Fibroblast of peridontal ligament (primary cell): ENCODE results near the gene CROCC2.

ENCODE experiments used
- DNase-seq: peaks from one replicate; pipeline ENCODE4 v3.0.0-alpha.2; 2010; ENCODE audit errors: extremely low read depth

Gene CROCC2

DNA sequence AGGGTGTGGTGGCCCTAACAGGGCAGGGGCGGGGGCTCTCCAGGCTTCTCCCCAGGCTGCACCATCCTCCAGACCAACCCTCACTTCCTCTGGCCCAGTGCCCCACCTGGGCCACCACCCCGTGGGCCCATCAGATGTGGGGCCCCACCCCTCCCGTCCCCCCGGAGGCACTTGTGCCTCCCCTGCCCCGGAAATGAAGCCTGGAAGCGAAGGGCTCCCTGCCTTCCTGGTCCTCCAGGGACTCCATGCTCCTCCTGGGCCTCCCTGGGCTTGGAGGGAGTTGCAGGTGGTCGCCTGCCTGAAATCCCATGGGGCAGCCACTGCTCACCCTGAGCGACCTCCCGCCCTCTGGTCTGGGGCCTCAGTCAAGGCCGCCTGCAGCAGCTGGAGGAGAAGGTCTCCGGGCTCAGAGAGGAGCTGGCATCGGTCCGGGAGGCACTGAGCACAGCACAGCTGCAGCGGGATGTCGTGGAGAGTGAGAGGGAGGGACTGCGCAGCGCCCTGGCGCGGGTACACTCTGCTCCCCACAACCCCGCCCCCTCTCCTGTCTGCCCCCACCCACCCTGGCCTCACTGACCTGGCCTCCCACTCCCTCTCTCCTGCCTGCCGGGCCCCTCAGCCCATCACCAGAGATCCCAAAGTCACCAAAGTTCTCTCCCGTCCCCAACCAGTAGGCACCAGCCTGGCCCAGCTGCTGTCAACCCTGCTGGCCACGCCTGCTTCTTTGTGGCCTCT is 28.0 kb downstream of the CROCC2 start:
- no peak for DNase-seq

DNA sequence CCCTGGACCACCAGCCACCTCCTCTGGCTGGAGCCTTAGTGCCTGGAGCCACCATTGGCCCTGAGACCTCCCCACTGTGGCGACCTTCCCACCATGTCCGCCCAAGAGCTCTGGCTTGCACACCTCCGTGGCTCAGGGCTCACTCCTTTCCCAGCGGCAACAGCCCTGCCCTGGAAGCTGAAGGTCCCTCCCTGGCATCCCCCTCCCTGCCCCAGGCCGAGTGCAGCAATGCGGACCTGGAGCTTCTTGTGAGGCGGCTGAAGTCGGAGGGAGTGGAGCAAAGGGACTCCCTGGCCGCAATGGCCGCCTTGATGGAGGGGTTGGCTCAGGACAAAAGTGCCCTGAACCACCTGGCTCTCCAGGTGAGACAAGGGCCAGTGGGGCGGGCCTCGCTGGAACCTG is 28.6 kb downstream of the CROCC2 start:
- DNase-seq: no peak

DNA sequence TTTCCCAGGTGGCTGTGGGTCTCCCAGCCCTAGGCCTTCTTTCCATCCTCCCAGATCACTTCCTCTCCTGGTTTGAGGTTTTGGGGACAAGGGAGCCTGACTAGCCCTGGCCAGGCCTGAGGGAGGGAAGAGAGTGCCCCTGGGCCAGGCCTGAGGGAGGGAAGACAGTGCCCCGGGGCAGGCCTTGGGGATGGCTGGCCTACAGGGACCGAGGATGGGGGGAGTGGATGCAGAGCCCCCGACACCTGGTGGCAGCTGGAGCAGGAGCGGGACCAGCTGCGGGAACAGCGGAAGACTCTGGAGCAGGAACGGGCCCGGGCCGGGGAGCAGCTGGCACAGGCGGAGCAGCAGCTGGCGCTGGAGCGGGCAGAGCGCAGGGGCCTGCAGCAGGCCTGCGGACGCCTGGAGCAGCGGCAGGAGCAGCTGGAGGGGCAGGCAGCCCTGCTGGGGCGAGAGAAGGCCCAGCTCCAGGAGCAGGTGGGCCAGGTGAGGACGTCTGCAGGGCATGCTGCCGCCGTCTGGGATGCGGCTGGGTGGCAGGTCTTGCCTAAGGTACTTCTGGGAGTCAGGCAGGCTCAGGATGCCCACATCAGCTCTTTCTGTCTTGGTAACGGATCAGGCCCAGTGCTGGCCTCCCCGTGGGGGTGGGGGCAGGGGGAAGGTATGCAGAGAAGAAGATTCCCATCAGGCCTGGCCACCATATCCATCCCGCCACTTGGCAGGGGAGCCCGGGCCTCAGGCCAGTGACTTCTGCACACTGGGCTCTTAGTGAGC is 29.2 kb downstream of the CROCC2 start:
- no peak for DNase-seq

DNA sequence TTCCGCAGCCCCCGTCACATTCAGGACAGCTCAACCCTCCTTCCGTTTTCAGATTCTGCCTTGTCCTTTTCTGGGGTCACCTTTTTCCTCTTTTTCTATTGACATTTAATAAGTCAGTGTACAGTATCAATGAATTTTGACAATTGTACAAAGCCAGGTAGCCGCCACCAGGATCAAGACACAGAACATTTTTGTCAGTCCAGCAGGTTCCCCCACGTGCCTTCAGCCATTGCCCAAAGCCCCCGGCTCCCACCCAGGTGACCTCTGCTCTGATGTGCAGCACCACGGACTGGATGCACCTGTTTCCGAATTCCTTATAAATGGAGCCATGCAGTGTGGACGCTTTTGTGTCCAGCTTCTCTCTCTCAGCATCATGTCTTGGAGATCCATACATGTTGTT is 30.0 kb downstream of the CROCC2 start:
- no peak for DNase-seq

DNA sequence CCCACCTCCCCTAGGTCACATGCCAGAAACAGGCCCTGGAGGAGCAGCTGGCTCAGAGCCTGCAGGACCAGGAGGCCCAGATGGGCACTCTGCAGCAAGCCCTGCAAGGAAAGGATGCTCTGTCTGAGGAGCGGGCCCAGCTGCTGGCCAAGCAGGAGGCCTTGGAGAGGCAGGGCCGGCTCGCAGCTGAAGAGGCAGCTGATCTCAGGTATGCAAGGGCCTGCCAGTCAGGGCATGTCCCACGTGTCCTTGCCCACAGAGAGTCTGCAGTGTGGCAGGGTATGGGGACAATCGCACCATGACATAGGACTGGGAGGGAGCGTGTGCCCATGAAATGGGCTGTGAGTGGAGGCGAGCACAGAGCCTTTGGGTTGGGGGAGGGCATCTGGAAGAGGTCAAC is 39.9 kb downstream of the CROCC2 start:
- DNase-seq: no peak

DNA sequence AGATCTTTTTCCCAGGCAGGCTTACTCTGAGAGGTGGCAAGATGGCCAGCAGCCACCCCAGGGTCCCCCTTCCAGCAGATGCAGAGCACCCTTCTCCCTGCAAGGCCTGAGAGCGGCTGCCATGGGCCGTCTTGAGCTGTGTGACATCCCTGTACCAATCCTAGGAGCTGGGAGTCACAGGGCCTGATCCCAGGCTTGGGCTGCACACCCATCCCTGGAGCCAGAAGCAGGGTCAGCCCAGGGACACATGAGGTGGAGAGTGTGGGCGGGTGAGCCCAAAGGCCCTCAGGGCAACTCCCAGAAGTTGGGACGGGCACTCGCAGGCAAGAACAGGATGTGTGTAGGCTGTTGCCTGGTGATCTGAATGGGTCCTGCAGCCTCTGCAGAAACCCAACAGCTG is 40.5 kb downstream of the CROCC2 start:
- no peak for DNase-seq

DNA sequence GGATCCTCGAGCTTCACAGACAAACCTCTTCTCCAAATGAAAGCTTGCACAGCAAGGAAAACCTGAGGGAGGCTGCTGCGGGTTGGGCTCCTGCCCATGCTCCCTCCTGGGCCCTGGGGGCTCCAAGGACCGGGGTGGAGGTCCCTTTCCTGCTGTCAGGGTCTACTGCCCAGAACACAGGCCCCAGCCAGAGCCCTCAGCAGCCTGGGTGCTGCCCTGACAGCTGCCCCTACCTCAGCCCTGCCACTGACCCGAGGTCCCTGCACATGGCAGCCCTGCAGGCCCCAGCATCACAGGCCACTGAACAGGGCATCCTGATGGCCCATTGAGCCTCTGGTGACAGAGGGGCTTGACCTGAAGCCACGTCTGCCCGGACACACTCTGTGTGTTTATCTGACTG is 41.0 kb downstream of the CROCC2 start:
- DNase-seq: no peak

DNA sequence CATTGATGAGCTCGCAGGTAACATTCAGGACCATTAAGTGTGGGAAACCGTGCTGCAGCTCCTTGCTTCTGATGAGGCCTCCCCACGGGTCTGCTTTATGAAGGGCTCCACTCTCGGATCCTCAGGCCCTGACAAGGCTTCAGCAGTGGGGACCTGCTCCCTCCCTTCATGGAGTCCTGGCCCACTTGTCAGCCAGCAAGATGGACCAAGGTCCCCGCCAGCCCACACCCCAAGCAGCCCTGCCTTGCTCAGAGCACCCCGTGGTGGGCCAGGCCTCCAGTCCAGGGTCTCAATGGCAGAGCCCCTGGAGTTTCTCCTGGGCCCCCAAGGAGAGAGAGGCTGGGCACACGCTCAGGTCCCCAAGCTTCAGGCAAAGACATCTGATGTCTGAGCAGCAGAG is 41.5 kb downstream of the CROCC2 start:
- DNase-seq: no peak

DNA sequence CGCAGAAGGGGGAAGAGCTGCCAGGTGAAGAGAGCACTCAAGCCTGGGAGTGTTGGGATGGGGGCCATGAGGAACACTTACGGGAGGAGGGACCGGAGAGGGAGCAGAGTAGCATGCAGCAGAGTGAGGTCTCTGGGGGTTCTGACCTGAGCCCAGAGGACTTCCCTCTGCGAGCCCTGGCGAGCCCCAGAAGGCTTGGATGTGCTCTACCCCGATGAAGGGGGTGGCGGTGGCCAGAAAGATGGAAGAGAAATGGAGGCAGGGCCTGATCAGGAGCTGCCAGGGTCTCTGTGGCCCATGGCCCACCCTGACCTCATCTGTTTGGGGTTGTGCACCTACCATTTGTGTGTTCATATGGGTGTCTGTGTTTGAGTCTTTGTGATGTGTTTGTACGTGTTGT is 42.0 kb downstream of the CROCC2 start:
- no peak for DNase-seq

DNA sequence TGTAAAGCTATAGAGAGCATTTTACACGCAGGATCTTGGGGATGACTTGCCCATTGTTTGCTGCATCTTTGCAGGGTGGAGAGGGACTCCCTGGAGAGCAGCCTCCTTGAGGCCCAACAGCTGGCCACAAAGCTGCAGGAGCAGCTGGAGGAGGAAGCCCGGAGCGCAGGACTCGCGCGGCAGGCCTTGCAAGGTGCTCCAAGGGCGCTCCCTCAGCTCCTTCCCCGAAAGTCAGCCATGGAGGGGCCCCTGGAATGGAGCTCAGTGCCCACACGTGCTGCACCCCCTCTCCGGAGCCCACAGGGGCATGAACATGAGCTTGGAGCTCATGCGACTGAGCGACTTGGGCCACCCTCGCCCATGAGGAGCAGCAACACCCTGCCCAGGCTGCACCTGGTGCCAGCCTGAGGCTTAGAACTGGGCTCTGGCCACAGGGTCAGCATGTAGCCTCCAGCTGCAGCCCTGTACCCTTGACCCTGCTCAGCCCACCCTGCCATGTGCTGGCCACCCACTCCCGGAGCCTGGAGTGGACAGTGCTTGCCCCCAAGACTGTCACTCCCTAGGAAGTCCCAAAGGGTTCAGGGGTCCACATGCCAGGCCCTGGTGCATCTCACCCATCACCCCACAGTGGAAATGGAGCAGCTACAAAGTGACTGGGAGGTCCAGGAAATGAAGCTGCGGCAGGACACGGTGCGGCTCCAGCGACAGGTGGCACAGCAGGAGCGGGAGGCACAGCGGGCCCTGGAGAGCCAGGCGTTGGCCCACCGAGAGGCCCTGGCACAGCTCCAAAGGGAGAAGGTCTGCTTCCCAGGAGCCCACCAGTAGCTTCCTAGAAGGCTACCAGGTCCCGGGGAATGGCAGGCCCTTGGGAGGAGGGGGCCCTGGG is 43.0 kb downstream of the CROCC2 start:
- DNase-seq: no peak

DNA sequence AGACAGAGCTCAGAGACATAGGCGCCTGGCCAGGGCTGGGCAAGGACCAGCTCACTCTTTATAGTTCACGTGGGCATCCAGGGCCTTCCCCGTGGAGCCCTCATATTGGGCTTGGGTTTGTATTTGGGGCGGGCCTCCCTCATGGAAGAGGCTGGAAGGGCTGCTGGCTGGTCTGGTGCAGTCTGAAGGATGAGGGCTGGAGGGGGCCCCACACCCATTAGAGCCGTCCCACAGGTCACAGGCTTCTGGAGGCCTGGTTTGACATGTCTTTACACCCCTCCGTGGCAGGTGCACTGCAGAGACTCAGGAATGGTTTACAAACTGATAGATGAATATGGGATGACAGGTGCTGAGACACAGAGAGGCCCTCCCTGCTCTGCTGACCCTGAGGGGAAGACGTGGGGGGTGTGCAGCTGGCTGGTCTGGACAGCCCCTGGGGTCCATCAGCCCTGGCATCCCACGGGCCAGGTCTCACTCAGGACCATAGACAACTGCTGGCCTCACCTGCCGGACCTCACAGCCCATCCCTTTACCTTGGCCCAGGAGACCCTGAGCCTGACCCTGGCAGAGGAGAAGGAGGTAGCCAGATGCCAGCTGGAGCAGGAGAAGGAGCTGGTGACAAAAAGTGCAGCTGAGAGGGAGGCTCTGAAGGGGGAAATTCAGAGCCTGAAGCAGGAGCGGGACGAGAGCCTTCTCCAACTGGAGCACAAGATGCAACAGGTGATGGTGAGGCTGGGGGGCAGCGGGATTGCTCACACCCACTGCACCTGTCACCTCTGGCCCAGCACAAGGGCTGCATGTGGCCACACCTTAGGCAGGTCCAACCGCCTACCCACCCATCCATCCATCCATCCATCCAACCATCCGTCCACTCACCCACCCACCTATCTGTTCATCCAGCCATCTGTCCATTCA is 43.9 kb downstream of the CROCC2 start:
- DNase-seq: no peak

DNA sequence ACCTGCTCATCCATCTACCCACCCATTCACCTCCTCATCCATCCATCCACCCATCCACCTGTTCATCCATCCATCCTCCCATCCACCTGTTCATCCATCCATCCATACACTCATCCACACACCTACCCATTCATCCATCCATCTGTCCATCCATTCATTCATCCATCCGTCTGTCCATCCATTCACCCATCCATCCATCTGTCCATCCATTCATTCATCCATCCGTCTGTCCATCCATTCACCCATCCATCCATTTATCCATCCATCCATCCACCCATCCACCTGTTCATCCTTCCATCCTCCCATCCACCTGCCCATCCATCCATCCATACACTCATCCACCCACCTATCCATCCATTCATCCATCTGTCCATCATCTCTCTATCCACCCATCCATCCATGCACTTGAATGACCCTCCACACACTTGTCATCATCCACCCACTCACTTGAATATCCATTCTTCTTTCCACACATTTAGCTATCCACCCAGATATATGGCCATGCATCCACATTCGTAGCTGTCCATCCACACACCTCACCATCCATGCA is 45.0 kb downstream of the CROCC2 start:
- no peak for DNase-seq

DNA sequence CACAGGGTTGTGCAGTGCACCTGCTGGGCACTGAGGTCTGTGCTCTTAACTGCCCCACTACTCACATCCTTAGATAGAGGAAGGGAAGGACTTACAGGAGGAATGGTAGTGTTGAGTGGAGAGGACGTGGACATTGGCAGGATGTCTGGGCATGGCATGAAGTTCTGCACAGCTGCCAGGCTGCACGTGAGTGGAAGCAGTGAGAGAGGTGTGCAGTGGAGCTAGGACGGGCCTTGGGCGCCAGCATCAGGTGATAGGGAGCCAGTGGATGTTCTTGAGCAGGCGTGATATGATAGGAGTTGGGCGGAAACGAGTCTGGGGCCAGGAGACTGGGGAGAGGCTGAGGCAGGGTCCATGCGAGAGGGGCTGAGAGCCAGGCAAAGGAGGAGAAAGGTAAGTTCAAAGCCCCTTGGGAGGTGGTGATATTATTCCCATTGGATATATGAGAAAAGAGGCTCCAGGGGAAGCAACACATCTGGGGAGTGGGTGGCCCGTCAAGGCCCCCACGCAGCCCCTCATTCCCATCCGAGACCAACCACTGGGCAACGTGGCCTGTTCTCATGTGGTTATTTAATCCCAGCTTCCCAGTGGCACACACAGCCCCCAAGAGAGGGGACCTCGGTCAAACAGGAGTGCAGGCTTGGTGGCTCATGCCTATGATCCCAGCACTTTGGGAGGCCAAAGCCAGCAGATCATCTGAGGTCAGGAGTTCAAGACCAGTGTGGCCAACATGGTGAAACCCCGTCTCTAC is 46.5 kb downstream of the CROCC2 start:
- DNase-seq: no peak

DNA sequence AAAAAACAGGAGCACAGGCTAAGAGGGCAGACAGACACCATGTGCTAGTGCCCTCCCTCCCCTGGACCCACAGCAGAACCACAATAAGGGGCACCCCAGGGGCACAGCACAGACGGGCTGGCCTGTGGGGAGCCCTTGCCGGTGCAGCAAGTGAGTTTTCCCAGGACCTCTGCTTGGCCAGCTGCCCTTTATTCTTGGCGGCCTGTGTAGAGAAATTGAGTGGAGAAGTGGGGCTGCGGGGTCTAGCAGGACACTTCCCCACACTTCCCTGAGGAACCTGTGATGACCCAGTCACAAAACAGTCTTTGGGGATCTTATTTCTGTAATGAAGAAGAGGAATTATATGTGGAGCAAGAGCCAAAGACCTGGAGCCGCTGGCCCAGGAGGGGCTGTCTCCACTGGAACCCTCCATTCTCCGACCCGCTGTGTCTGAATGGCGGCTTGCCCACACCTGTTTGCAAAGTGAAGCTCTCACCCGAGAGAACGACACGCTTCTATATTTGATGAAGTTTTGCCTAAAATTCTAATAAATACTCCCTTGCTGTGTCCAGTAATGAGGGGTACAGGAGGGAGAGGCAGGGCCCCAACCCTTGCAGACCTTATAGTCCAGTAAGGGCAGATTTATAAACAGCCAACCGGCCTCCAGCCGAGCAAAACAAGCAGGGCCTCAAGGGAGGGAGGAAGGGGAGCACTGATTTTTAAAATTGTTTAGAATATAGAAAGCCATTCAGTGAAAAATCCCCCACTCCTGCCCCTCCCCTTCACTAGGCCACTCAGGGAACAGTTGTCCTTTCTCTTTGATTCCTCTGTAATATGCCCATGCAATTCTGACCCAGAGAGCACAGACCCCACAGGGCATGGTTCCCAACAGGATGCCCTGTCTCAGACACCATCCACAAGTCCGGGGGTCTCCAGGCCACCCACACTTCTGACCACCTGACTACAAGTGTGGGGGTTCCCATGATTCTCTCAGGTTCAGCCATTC is 47.6 kb downstream of the CROCC2 start:
- DNase-seq: no peak

DNA sequence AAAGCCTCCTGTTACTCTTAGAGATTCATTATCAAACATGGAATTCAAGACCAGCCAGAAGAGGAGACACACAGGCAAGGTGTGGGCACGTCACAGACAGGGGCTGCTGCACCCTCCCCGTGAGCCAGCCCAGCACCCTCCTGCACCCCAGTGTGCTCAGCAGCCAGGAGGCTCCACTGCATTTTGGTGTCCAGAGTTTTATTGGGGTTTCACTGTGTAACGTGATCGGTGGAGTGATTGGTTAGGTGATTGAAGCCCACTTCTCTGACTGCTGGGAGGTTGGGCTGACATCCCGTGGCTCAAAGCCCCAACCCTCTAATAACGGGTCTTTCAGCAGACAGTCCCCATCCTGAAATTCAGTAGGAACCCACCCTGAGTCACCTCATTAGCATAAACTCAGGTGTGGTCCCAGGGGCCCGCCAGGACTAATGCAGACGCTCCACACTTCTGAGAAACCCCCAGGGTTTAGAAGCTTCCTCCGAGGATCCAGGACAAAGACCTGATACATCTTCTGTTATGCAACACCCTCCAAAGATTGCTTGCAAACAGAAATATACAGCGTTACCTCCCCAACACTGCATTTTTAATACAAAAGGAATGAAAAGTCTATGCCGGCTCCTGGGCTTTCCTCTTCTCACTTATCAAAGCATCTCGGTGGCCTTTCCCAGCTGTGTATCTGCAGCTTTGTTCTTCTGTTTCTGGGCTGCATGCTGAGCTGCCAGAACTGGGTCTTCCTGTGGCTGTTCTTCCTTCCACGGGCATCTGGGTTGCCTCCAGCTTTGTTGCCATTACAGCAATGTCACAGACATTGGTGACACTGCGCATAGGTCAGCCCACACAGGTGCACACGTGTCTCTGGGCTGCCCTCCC is 48.5 kb downstream of the CROCC2 start:
- DNase-seq: no peak

DNA sequence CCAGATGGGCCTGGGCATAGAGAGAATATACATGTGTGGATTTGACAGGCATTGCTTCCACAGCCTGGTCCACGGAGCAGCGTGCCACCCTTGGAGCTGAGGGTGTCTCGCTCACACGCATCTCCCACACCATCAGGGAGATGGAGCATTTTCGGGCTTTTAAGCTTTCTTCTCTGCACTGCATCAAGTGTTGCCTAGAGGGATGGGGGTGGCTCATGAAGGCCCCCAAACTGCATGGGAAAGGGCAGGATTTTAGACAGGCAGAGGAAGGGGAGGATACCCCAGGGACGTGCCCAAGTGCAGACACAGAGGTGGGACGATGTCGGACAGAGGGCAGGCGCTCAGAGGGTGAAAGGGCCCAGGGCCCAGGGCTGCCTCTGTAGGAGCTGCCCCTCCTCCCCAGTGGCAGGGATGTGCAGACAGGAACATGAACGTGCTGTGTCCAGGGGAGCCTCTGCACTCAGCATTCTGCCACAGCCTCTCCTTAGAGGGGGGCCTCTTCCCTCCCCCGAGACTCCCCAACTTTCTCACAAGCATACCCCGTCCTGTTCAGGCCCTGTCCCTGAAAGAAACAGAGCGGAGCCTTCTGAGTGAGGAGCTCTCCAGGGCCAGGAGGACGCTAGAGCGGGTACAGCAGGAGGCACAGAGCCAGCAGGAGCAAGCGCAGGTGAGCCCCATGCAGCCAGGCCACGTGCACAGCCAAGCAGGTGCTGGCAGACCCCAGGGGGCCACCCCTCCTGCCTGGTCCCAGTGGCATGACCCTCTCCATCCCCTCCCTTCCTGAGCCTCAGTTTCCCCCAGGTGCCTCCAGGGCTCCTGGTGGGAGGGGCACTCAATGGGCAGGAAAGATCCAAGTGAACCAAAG is 49.4 kb downstream of the CROCC2 start:
- DNase-seq: no peak
